HEK293 (cell line): ENCODE measurements around the gene CCSER1.

ENCODE experiments used
- CTCF ChIA-PET: fragments of 350-600 bp; formaldehyde crosslinking; extraction: SDS; loops from one replicate; lab custom pipeline; 2021; ENCODE audit warnings: antibody characterized with exemption; lab: Yijun Ruan, JAX
- POLR2A ChIA-PET: fragments of 300-600 bp; formaldehyde crosslinking; extraction: SDS; loops from one replicate; lab custom pipeline; 2020; ENCODE audit warnings: antibody characterized with exemption, inconsistent platforms; lab: Yijun Ruan, JAX
- H3K27ac ChIP-seq: fragments of 200-500 bp; sonication (Bioruptor generic); 2 replicates; pipeline ENCODE4 v1.5.1; 2014; ENCODE audit warnings: low read depth, low read length, control low read depth, inconsistent platforms; ENCODE audit errors: extremely low read depth
- H3K36me3 ChIP-seq, 2 experiments: fragments of 200-500 bp in 1 of 2; sonication (Bioruptor generic) in 1 of 2; 1 replicate in 1 of 2; 2 replicates in 1 of 2; pipeline ENCODE4 v1.5.1; 2014 to 2017; ENCODE audit warnings: inconsistent platforms in 2 of 2, low read length in 2 of 2; ENCODE audit not compliant: control insufficient read depth in 2 of 2, insufficient read depth in 1 of 2
- H3K4me1 ChIP-seq: fragments of 200-500 bp; sonication (Bioruptor generic); 2 replicates; pipeline ENCODE4 v1.5.1; 2014; ENCODE audit warnings: mild to moderate bottlenecking, low read length, inconsistent platforms; ENCODE audit not compliant: control insufficient read depth, insufficient read depth
- H3K4me3 ChIP-seq: 2 replicates; pipeline ENCODE4 v1.5.1; 2011; ENCODE audit warnings: low read depth, mild to moderate bottlenecking, control low read depth, low read length, moderate library complexity
- H3K9me3 ChIP-seq: fragments of 200-500 bp; sonication (Bioruptor generic); 2 replicates; pipeline ENCODE4 v1.5.1; 2014; ENCODE audit warnings: low read depth, low read length, inconsistent platforms; ENCODE audit not compliant: control insufficient read depth, insufficient read depth
- EGR2 ChIP-seq: fragments of 450-650 bp; formaldehyde crosslinking; IDR thresholded peaks from 2 replicates; pipeline ENCODE4 v1.5.1; 2016; ENCODE audit warnings: low read depth, missing biosample characterization, missing genetic modification characterization
- GLIS2 ChIP-seq: fragments of 450-650 bp; formaldehyde crosslinking; IDR thresholded peaks from 2 replicates; pipeline ENCODE4 v1.5.1; 2016; ENCODE audit warnings: missing biosample characterization, missing genetic modification characterization
- HOXA7 ChIP-seq: sonication (generic); formaldehyde crosslinking; IDR thresholded peaks from 2 replicates; pipeline ENCODE4 v1.8.1; 2022; ENCODE audit warnings: missing genetic modification reagents, borderline replicate concordance
- PRDM10 ChIP-seq: fragments of 450-650 bp; formaldehyde crosslinking; IDR thresholded peaks from 2 replicates; pipeline ENCODE4 v1.5.1; 2016; ENCODE audit warnings: missing biosample characterization, missing genetic modification characterization
- SP2 ChIP-seq: fragments of 450-650 bp; formaldehyde crosslinking; IDR thresholded peaks from 2 replicates; pipeline ENCODE4 v1.5.1; 2016; ENCODE audit warnings: missing biosample characterization, missing genetic modification characterization
- ZBTB49 ChIP-seq: fragments of 450-650 bp; formaldehyde crosslinking; IDR thresholded peaks from 2 replicates; pipeline ENCODE4 v1.5.1; 2016; ENCODE audit warnings: missing biosample characterization, missing genetic modification characterization, low read depth
- ZFP37 ChIP-seq: fragments of 450-650 bp; formaldehyde crosslinking; IDR thresholded peaks from 2 replicates; pipeline ENCODE4 v1.5.1; 2016; ENCODE audit warnings: missing biosample characterization, missing genetic modification characterization
- ZNF10 ChIP-seq: fragments of 450-650 bp; formaldehyde crosslinking; IDR thresholded peaks from 2 replicates; pipeline ENCODE4 v1.5.1; 2017; ENCODE audit warnings: missing biosample characterization, missing genetic modification characterization
- ZNF239 ChIP-seq: fragments of 450-650 bp; formaldehyde crosslinking; IDR thresholded peaks from 2 replicates; pipeline ENCODE4 v1.5.1; 2016; ENCODE audit warnings: missing biosample characterization, missing genetic modification characterization
- ZNF24 ChIP-seq: fragments of 450-650 bp; formaldehyde crosslinking; IDR thresholded peaks from 2 replicates; pipeline ENCODE4 v1.5.1; 2016; ENCODE audit warnings: missing biosample characterization, missing genetic modification characterization
- ZNF274 ChIP-seq, 2 experiments: fragments of 200-500 bp in 1 of 2; fragments of 450-650 bp in 1 of 2; sonication (Bioruptor generic) in 1 of 2; formaldehyde crosslinking in 1 of 2; IDR thresholded peaks; 2 replicates each; pipeline versions ENCODE4 v1.5.1 to v1.6.1; 2014 to 2016; ENCODE audit warnings: borderline replicate concordance in 1 of 2, inconsistent platforms in 1 of 2, low read length in 1 of 2, missing biosample characterization in 1 of 2, missing genetic modification characterization in 1 of 2
- ZNF350 ChIP-seq: fragments of 450-650 bp; formaldehyde crosslinking; IDR thresholded peaks from 2 replicates; pipeline ENCODE4 v1.5.0; 2017; ENCODE audit warnings: missing biosample characterization, mild to moderate bottlenecking, missing genetic modification characterization
- ZNF426 ChIP-seq: fragments of 450-650 bp; formaldehyde crosslinking; IDR thresholded peaks from 2 replicates; pipeline ENCODE4 v1.5.1; 2017; ENCODE audit warnings: missing biosample characterization, missing genetic modification characterization, mild to moderate bottlenecking, inconsistent platforms, moderate library complexity
- ZNF510 ChIP-seq: fragments of 450-650 bp; formaldehyde crosslinking; IDR thresholded peaks from 2 replicates; pipeline ENCODE4 v1.5.1; 2018; ENCODE audit warnings: mild to moderate bottlenecking, missing genetic modification characterization, missing biosample characterization; ENCODE audit not compliant: insufficient replicate concordance
- ZNF677 ChIP-seq: fragments of 450-650 bp; IDR thresholded peaks from 2 replicates; pipeline ENCODE4 v1.5.0; 2018; ENCODE audit warnings: missing biosample characterization, mild to moderate bottlenecking, missing genetic modification characterization, moderate library complexity
- ZNF785 ChIP-seq: fragments of 450-650 bp; formaldehyde crosslinking; IDR thresholded peaks from 2 replicates; pipeline ENCODE4 v1.5.1; 2016; ENCODE audit warnings: missing biosample characterization, missing genetic modification characterization

The CCSER1 gene

GRCh38 chr4:90189946-90190345, 62.8 kb downstream of the CCSER1 start (continued):
- TF ChIP-seq ZNF426, result no peak
- TF ChIP-seq HOXA7 (CRISPR knock-in tag), result no peak
- TF ChIP-seq SP2, result no peak
- no peak for TF ChIP-seq ZNF785 (tag by site-specific recombination)
- no peak for TF ChIP-seq ZBTB49
- no peak for TF ChIP-seq ZNF24 (tag by site-specific recombination)

DNA sequence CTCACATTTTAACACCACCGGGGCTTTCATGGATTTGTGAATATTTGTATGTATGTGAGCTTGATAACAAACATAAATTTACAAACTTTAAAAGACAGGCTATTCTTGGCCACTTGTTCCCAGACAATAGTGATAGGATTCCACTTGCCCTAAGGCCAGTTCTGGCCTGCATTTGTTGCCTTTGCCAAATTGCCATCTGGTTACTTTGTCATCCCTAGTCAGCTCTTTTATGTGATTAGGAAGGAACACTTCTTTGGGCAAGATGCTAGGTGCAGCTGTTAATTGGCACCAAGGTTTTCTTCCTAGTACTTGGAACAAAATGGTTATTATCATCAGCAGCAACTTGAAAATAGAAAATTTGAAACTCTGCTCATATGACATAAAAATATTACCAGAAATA, 63.3 kb downstream of the CCSER1 start:
- CTCF ChIA-PET, result no interaction called here
- peaks cover 10% of the 10 kb centered on the region for H3K4me1 ChIP-seq
- H3K4me3 ChIP-seq, result no peak overlapping the region
- TF ChIP-seq ZNF274 (IDR thresholded peaks at IDR 0.05; ENCODE audit: low read length), result no peak
- TF ChIP-seq ZNF274 (tag by site-specific recombination; IDR thresholded peaks at IDR 0.05; ENCODE audit: borderline replicate concordance), result no peak
- no peak for TF ChIP-seq ZNF350
- no peak for TF ChIP-seq GLIS2
- TF ChIP-seq ZNF677 (tag by site-specific recombination), result no peak
- TF ChIP-seq ZFP37 (tag by site-specific recombination), result no peak
- POLR2A ChIA-PET, result no interaction called here
- no peak overlapping the region for H3K27ac ChIP-seq
- H3K36me3 ChIP-seq, result no peaks in the 10 kb centered on the region
- no peaks in the 10 kb centered on the region for H3K9me3 ChIP-seq

DNA sequence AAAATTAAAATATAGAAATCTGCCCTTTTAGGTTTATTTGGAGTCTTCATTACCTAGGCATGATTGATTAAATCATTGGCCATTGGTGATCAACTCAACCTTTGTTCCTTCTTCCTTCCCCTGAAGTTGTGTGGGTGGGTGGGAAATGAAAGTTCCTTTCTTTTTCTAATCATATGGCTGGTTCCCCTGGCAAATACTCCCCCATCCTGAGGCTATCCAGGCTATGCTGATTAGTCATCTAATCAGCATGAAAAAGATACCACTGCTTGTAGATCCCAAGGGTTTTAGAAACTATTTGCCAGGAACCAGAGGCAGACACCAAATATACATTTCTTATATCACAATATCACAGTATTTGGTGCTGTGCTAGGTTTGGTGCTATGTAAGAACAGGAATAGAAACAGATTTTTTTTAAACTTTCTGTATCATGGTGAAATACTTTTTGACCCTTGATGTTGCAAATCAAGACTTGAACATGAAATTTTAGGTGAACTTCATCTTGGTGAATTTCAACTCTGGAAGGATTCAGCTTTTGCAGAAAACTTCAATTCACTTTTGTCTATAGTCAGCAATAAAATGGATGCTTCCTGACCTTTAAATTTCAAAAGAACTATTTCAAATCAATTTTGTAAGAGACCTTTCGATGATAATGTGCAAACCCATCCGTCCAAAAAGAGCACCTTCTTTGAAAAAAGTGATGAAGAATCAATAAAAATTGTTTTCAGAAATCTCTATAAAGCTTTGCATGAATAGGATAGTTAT, 71.1 kb downstream of the CCSER1 start:
- ChIA-PET POLR2A (no interaction called here), CTCF (no interaction called here)
- Histone ChIP-seq H3K4me1 (no peaks in the 10 kb centered on the region), H3K27ac (no peak overlapping the region), H3K9me3 (no peaks in the 10 kb centered on the region), H3K36me3 (no peaks in the 10 kb centered on the region), H3K4me3 (no peak overlapping the region)
- TF ChIP-seq ZNF239 (no peak), EGR2 (0 out of 2 replicates have a peak, but pooled peaks have one; percentile 7), ZNF510 (tag by site-specific recombination) (no peak), PRDM10 (tag by site-specific recombination) (no peak), ZNF10 (tag by site-specific recombination) (peak; percentile 52; the same call in 1 of the 2 replicates), ZNF24 (tag by site-specific recombination) (no peak)
